GM19395 (cell line): ENCODE measurements around the gene LPIN1.
"Not testable (repeated sequence)": the region's sequence is repeated elsewhere in the genome, so short reads cannot be mapped to it uniquely, and the experiment has no call there.

ENCODE experiments used
- ATAC-seq: cut with Tn5 transposase; IDR thresholded peaks from one replicate; pipeline ENCODE4 v1.9.1; 2021; ENCODE audit warnings: mild to moderate bottlenecking, moderate library complexity; ENCODE audit not compliant: unreplicated experiment

The LPIN1 gene

GRCh38 chr2:11809586-11810236 lies 63.3 kb downstream of the LPIN1 start:
- ATAC-seq: no peak

DNA sequence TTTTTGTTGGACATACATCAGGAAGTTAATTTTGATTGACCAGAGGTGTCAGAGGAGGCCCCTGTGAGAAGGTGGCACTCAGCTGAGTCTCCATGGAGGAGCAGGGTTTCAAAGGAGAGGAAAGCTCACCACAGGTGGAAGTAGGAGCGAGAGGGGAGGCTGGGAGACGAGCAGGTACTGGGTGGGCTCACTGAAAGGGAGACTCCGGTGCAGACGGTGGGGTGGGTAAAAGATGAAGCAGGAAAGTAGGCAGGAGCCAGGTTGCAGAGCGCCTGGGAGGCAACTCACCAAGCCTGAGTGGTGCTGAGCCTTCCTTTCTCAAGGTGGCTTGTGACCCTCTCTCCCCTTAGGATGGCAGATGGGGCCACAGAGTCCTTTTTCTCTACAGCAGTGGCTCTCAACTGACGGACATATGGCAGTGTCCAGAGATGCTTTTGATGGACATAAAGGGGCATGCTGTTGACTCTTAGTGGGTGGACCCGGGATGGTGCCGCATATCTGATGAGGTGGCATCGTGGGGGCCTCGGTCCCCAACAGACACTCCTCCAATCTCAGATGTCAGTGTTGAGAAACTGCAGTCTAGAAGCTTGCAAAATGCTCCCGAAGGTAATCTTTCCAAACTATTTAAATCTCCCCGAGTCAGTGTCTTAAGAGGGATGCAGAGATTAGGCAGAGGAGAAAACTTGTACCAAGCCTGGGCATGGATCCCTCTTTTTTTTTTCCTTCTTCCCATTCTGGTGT lies 64.0 kb downstream of the LPIN1 start:
- no peak for ATAC-seq

DNA sequence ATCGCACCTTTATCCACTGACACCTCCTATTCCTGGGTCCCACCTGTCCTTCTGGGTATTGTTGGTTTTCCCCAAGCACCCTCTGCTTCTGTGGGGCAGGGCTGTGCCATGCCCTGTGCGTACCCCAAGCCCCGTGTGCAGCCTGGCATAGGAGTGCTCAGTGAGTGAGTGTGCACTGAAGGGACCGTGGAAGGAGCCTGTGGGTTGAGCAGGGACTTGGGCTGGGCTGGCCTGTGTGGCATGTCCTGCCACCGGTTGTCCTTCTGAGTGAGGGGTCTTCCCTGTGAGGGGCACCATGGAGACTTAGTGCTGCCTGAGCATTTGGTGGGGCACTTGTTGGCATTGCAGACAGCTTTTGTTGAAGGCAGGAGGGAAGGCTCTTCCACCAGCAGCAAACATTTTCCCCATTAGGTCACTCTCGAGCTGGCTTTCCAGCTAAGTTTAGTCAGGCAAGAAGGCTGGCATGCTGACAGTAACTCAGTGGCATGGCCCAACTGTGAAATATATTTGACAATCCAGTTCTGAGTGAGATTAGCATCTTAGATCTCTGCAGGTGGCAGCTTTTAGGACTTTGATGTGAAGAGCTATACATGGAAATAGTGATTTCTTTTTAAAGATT lies 64.7 kb downstream of the LPIN1 start:
- ATAC-seq: no peak

DNA sequence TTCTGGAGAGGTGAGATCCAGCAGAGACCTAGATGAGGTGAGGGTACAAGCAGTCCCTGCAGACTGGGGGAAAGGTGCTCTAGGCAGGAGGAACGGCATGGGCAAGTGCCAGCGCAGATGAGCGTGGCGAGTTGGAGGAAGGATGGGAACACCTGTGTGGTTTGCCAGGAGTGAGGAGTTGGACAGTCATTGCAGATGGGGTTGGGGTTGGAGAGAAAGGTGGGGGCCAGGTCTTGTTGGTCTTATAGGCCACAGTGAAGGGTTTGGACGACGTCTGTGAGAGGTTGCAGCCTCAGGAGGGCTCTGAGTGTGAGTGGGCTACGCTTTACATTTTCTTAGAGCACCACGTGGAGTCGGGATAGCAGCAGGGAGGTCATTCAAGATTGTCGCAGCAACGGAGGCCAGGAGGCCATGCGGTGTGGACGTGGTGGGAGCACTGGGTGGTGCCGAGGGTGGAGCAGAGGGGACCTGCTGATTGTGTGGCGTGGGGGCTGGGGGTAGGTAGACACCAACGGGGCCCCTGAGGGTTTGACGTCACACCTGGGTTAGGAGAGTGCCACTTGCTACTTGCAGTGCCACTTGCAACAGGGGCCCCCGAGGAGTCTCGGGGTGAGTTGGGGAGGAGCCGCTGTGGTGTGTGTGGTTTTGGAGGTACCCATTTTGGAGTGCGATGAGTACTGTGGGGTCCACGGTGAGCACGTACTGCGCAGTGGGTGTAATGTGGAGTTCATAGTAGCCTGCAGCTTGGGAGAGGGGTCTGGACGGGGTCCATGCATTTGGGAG lies 66.2 kb downstream of the LPIN1 start:
- no peak for ATAC-seq

DNA sequence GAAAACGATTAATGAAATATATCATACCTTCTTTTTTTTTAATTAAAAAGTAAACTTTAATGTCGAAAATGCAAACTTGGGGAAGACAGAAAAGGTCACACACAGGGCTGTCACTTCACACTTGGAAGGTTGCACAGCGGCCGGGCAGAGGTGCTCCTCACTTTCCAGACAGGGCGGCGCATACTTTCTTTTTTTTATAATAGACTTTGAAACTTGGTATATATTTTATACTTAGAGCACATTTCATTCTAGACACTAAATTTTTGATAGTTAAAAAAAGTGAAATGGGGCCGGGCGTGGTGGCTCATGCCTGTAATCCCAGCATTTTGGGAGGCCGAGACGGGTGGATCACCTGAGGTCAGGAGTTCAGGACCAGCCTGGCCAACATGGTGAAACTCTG lies 66.9 kb downstream of the LPIN1 start:
- ATAC-seq: not testable (repeated sequence)

DNA sequence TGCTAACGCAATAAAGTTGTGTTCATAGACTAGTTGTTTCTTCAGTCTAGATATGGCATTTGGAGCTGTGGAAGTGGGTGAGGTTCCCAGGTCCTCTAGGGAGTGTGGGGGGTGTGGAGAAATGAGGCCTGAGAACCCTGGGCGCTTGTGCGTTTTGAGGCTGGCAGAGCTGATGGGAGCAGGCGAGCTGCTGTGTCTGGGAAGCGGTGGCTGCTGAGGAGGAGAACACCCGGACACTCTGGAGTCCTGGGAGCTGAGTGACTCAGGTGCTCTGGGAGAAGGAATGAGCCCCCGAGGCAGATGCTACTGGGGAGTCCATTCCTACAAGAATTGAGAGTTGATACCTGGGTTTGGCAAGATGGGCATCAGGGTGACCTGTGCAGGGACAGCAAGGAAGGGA lies 67.5 kb downstream of the LPIN1 start:
- no peak for ATAC-seq

- ATAC-seq: no peak
Measured at GRCh38 chr2:11814979-11815510, 68.6 kb downstream of the LPIN1 start.

DNA sequence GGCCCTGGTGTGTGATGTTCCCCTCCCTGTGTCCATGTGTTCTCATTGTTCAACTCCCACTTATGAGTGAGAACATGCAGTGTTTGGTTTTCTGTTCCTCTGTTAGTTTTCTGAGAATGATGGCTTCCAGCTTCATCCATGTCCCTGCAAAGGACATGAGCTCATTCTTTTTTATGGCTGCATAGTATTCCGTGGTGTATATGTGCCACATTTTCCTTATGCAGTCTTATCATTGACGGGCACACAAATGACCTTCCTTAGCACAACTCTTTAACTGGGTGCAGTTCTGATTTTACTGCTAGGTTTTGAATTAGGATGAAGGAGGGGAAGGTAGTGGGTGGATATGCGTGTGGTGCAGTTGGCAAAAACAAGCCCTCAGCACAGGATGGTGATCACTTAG lies 70.5 kb downstream of the LPIN1 start:
- not testable (repeated sequence) for ATAC-seq

- ATAC-seq: no peak
Measured at GRCh38 chr2:11819235-11819729, 72.8 kb downstream of the LPIN1 start.

DNA sequence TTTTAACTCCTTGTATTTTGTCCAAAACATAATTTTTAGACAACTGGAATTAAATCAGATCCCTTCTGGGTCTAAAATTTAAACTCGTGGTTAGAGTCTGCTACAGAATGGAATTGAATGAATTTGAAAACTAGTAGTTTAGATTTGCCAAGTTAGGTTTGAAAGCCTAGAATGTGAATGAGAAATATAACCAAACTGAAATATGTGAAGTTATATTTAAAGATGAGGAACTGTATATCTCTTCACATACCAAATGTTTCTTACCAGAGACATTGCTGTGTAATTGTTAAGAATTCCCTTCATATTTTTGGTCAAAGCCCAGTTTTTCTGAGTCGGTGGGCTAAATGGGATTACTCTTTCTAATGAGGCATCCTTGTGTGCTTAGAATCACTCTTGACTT lies 74.2 kb downstream of the LPIN1 start:
- ATAC-seq: no peak

DNA sequence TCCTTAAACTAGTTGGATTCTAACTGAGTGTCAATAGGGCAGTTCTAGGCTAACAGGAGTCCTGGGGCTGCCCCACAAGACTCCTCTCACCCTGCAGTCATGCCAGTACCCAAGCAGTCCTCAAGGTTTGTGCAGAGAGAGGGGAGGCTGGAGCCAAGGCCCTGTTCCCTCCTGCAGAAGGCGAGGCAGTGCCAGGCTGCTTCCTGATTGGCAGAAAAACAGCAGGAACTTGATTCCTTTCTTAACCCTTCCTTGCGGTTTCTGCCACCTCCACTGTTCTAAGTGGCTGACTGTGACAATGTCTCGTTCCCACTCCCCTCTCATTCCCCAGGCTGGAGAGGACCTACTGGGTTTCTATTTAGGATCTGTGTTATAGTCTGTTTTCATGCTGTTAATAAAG lies 75.3 kb downstream of the LPIN1 start:
- no peak for ATAC-seq

DNA sequence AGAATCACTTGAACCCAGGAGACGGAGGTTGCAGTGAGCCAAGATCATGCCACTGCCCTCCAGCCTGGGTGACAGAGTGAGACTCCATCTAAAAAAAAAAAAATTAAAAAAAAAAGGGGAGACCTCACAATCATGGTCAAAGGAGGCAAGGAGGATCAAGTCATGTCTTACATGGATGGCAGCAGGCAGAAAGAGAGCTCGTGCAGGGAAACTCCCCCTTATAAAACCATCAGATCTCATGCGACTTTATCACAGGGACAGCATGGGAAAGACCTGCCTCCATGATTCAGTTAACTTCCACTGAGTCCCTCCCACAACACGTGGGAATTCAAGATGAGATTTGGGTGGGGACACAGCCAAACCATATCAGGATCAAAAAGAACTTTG lies 75.9 kb downstream of the LPIN1 start:
- ATAC-seq: not testable (repeated sequence)

DNA sequence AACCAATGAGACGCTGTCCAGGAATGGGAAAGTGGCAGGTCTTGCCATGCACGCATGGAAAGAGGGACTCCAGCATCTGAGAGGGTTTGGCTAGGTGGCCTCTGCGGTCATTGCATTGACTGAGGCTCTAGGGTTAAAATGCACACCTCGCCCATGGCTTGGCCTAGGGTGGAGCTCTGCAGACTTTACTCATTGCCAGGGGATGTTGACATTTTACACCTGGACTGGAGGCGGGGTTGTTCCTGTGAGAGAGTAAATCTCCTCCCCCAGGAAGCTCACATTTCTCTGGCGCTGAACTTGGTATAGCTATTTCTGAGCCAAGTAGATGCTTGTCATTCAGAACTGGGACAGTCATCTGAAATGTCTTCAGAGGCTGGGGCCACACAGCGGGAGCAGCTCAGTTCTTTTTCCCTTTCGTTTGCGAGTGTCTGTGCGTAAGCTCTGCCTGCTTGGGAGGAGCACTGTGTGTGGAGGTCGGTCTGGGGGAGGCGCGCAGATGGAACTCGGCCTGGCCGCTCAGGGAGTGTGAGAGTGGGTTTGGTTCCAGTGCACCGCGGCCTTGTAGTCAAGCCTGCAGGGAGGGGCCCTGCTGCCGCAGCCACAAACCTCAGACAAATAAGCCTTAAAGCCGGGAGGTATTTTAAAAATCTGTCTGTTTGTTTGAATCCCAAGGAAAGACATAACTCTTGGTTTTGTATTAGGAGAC lies 76.5 kb downstream of the LPIN1 start:
- ATAC-seq: no peak

- no peak for ATAC-seq
Measured at GRCh38 chr2:11824901-11825828, 78.7 kb downstream of the LPIN1 start.

DNA sequence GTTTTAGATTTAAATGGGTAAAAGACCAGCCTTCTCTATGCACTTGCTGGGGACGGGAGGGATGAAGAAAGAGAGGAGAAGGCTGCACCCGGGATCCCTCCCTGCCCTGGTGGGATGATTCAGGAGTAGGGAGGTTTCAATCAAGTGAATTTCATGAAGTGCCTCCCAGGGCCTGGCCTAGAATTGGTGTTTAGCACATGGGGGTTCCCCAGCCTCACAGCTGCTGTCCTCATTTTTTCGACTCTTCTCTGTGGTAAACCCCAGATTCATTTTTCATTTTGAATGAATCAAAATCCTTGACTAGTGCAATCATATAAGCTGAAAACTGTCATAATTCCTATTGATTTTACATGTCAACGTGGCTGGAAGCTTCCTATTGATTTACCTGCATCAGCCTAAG lies 81.1 kb downstream of the LPIN1 start:
- no peak for ATAC-seq

DNA sequence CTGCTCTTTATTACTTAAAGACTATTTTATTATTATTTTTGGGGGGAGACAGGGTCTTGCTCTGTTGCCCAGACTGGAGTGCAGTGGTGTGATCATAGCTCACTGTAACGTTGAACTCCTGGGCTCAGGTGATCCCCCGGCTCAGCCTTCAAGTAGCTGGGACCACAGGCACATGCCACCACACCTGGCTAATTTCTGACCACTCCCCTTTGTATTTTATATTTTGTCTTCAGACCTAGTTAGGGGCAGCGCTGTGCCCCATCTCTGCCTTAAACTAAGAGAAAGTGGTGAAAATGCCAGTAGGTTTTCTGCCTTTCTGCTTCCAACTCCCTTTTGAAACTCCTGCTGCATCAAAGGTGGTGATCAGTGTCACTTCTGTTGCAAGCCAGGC lies 82.5 kb downstream of the LPIN1 start:
- ATAC-seq: no peak

- peak; percentile 35 for ATAC-seq
Measured at GRCh38 chr2:11829324-11829946, 83.0 kb downstream of the LPIN1 start.

GRCh38 chr2:11829947-11830707 lies 83.7 kb downstream of the LPIN1 start:
- peak; percentile 88 for ATAC-seq
